Tibial artery (tissue), 4 donors: ENCODE results near the gene AMIGO1.

Source experiments
- DNase-seq, 2 donors: peaks; one replicate each; pipeline ENCODE4 v3.0.0-alpha.2; 2019
- H3K27ac ChIP-seq, 2 donors: fragments of 200-600 bp; sonication (generic) in 1 of 2; 1 replicate in 1 of 2; 2 replicates in 1 of 2; pipeline ENCODE4 v1.5.1; 2018 to 2019; ENCODE audit warnings: mild to moderate bottlenecking in 1 of 2
- H3K27me3 ChIP-seq, 2 donors: fragments of 200-600 bp; sonication (generic) in 1 of 2; one replicate each; pipeline versions ENCODE4 v1.5.1 to v1.6.0; 2016 to 2019
- H3K36me3 ChIP-seq, 3 donors: fragments of 200-600 bp; sonication (generic) in 2 of 3; one replicate each; pipeline ENCODE4 v1.5.1; 2016 to 2019; ENCODE audit warnings: mild to moderate bottlenecking in 2 of 3
- H3K4me1 ChIP-seq, 4 donors: fragments of 200-600 bp; sonication (generic) in 2 of 4; 1 replicate in 3 of 4; 2 replicates in 1 of 4; pipeline ENCODE4 v1.5.1; 2016 to 2019
- H3K4me3 ChIP-seq, 2 donors: fragments of 200-600 bp; sonication (generic) in 1 of 2; 1 replicate in 1 of 2; 2 replicates in 1 of 2; pipeline ENCODE4 v1.5.1; 2018 to 2019; ENCODE audit warnings: mild to moderate bottlenecking in 2 of 2
- H3K9me3 ChIP-seq, 3 donors: fragments of 200-600 bp; sonication (generic) in 1 of 3; one replicate each; pipeline ENCODE4 v1.5.1; 2016 to 2019
- CTCF ChIP-seq, 2 experiments: fragments of 200-600 bp in 1 of 2; fragments of 450-650 bp in 1 of 2; IDR thresholded peaks; one replicate each; pipeline ENCODE4 v1.5.1; 2017 to 2019; ENCODE audit warnings: antibody characterized with exemption in 2 of 2, mild to moderate bottlenecking in 1 of 2, moderate library complexity in 1 of 2
- intact Hi-C: fragments of 100-400 bp; cut with DNase I; formaldehyde crosslinking; loops from one replicate; pipeline ENCODE4 v1.15.0; 2023; ENCODE audit warnings: low total_unique reads

The AMIGO1 gene

GRCh38 chr1:109517337-109517736, 7.8 kb upstream of the AMIGO1 start:
- TF ChIP-seq CTCF (IDR thresholded peaks at IDR 0.05), result no peak
- no peak overlapping the region for H3K27ac ChIP-seq
- intact Hi-C loops, result no loop called here

GRCh38 chr1:109516872-109517271, 7.3 kb upstream of the AMIGO1 start:
- Histone ChIP-seq H3K36me3 (no peaks in the 10 kb centered on the region), H3K27ac (no peak overlapping the region), H3K9me3 (no peaks in the 10 kb centered on the region), H3K4me3 (no peak overlapping the region), H3K4me1 (no peaks in the 10 kb centered on the region), H3K27me3 (peaks cover 0 to 3% of the 10 kb centered on the region in 2 donors)
- TF ChIP-seq CTCF (IDR thresholded peaks at IDR 0.05), result no peak
- intact Hi-C loops, result no loop called here
- DNase-seq, result no peak

More at GRCh38 chr1:109517337-109517736, 7.8 kb upstream of the AMIGO1 start:
- Histone ChIP-seq H3K4me1 (no peaks in the 10 kb centered on the region), H3K9me3 (no peaks in the 10 kb centered on the region), H3K36me3 (no peaks in the 10 kb centered on the region), H3K27me3 (peaks cover 0 to 3% of the 10 kb centered on the region in 2 donors), H3K4me3 (no peak overlapping the region)
- DNase-seq, result no peak

GRCh38 chr1:109514846-109515245, 5.3 kb upstream of the AMIGO1 start:
- H3K36me3 ChIP-seq, result no peaks in the 10 kb centered on the region
- peaks cover 0 to 8% (median 7%) of the 10 kb centered on the region in 4 donors for H3K4me1 ChIP-seq
- H3K27ac ChIP-seq, result no peak overlapping the region
- H3K27me3 ChIP-seq, result no peaks in the 10 kb centered on the region
- no peak overlapping the region for H3K4me3 ChIP-seq
- intact Hi-C loops, result no loop called here
- TF ChIP-seq CTCF (IDR thresholded peaks at IDR 0.05), result no peak
- DNase-seq, result no peak
- H3K9me3 ChIP-seq, result no peaks in the 10 kb centered on the region

- Histone ChIP-seq H3K27me3 (no peaks in the 10 kb centered on the region), H3K4me1 (peaks cover 0 to 20% (median 16%) of the 10 kb centered on the region in 4 donors), H3K27ac (no peak overlapping the region), H3K36me3 (no peaks in the 10 kb centered on the region), H3K9me3 (no peaks in the 10 kb centered on the region), H3K4me3 (no peak overlapping the region)
- no peak for TF ChIP-seq CTCF (IDR thresholded peaks at IDR 0.05)
- no peak for DNase-seq
- intact Hi-C loops, result no loop called here
Measured at GRCh38 chr1:109513110-109513710, 3.7 kb upstream of the AMIGO1 start.

- no peak for TF ChIP-seq CTCF (IDR thresholded peaks at IDR 0.05)
- Histone ChIP-seq H3K9me3 (no peaks in the 10 kb centered on the region), H3K27ac (peak overlapping the region; percentile 69 to 77), H3K4me3 (peak overlapping the region; percentile 68 to 89), H3K36me3 (peaks cover 0 to 12% (median 0%) of the 10 kb centered on the region in 3 donors), H3K4me1 (peaks cover 0 to 23% (median 17%) of the 10 kb centered on the region in 4 donors), H3K27me3 (no peaks in the 10 kb centered on the region)
- DNase-seq, result no peak
- intact Hi-C loops, result no loop called here
Measured at GRCh38 chr1:109508873-109509175, 703 bp downstream of the AMIGO1 start.
